ENCODE data around the gene EVL. TPM values are rescaled to one million over a fixed set of nuclear protein-coding genes. Genes with fewer than 3 reads are reported as not detected.

Gene EVL
- total RNA-seq, 6 experiments from 2014 or later, result 1.2 to 4.8 (median 2.0) TPM

- Mint-ChIP-seq H3K4me3 (no peak overlapping the region), H3K27ac (no peak overlapping the region), H3K36me3 (ENCODE audit: low read depth) (no peaks in the 10 kb centered on the region), H3K27me3 (ENCODE audit: insufficient read depth) (peaks cover 16% of the 10 kb centered on the region), H3K9me3 (no peaks in the 10 kb centered on the region), H3K4me1 (ENCODE audit: low read depth) (peaks cover 12% of the 10 kb centered on the region)
- no peak for DNase-seq
- TF ChIP-seq, protein P1, sequence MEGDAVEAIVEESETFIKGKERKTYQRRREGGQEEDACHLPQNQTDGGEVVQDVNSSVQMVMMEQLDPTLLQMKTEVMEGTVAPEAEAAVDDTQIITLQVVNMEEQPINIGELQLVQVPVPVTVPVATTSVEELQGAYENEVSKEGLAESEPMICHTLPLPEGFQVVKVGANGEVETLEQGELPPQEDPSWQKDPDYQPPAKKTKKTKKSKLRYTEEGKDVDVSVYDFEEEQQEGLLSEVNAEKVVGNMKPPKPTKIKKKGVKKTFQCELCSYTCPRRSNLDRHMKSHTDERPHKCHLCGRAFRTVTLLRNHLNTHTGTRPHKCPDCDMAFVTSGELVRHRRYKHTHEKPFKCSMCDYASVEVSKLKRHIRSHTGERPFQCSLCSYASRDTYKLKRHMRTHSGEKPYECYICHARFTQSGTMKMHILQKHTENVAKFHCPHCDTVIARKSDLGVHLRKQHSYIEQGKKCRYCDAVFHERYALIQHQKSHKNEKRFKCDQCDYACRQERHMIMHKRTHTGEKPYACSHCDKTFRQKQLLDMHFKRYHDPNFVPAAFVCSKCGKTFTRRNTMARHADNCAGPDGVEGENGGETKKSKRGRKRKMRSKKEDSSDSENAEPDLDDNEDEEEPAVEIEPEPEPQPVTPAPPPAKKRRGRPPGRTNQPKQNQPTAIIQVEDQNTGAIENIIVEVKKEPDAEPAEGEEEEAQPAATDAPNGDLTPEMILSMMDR (IDR thresholded peaks at IDR 0.05), result no peak
Measured at GRCh38 chr14:100047600-100047999, 17.6 kb upstream of the EVL start.

DNA sequence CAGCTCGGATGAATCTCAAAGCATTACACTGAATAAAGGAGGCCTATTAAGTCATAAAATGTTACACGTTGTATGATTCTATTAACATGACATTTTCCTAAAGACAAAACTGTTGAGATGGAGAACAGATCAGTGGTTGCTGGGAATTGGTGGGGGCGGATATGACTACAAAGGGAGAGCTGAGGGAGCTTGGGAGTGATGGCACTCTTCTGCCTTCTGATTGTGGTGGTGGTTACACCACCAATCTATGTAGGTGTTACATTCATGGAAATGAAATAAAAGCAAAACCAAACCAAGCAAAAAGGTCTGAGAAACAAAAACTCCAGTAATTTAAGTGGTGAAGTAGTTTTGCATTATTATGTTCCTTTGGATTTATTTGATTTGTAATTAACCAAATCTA lies 16.4 kb upstream of the EVL start:
- Mint-ChIP-seq H3K36me3 (ENCODE audit: low read depth) (no peaks in the 10 kb centered on the region), H3K4me1 (ENCODE audit: low read depth) (peaks cover 12% of the 10 kb centered on the region), H3K27me3 (ENCODE audit: insufficient read depth) (peaks cover 19% of the 10 kb centered on the region), H3K27ac (no peak overlapping the region), H3K4me3 (no peak overlapping the region), H3K9me3 (no peaks in the 10 kb centered on the region)
- TF ChIP-seq, protein P1 (IDR thresholded peaks at IDR 0.05), result no peak
- no peak for DNase-seq

GRCh38 chr14:100049220-100049619 lies 16.0 kb upstream of the EVL start:
- no peak overlapping the region for H3K27ac Mint-ChIP-seq
- no peak overlapping the region for H3K4me3 Mint-ChIP-seq
- H3K27me3 Mint-ChIP-seq (ENCODE audit: insufficient read depth), result peaks cover 19% of the 10 kb centered on the region
- TF ChIP-seq, protein P1 (IDR thresholded peaks at IDR 0.05), result no peak
- no peaks in the 10 kb centered on the region for H3K36me3 Mint-ChIP-seq (ENCODE audit: low read depth)
- H3K4me1 Mint-ChIP-seq (ENCODE audit: low read depth), result peaks cover 12% of the 10 kb centered on the region
- H3K9me3 Mint-ChIP-seq, result no peaks in the 10 kb centered on the region
- no peak for DNase-seq

DNA sequence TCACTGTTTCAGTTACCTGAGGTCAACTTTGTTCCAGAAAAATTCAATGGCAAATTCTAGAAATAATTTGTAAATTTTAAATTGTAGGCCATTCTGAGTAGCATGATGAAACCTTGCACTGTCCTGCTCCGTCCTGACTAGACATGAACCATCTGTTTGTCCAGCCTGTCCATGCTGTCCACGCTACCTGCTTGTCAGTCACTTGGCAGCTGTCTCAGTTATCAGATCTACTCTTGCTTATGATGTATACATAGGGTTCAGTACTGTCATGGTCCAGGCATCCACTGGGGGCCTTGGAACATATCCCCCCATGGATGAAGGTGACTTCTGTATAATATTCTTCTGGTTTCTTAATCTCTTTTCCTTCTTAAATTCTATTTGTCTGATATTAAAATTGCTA lies 14.1 kb upstream of the EVL start:
- no peaks in the 10 kb centered on the region for H3K9me3 Mint-ChIP-seq
- no peak overlapping the region for H3K27ac Mint-ChIP-seq
- DNase-seq, result no peak
- no peaks in the 10 kb centered on the region for H3K36me3 Mint-ChIP-seq (ENCODE audit: low read depth)
- no peak overlapping the region for H3K4me3 Mint-ChIP-seq
- H3K27me3 Mint-ChIP-seq (ENCODE audit: insufficient read depth), result peaks cover 18% of the 10 kb centered on the region
- TF ChIP-seq, protein P1 (IDR thresholded peaks at IDR 0.05), result no peak
- H3K4me1 Mint-ChIP-seq (ENCODE audit: low read depth), result peaks cover under 1% of the 10 kb centered on the region; the same call in 1 of the 2 replicates

GRCh38 chr14:100051543-100051942 lies 13.7 kb upstream of the EVL start:
- Mint-ChIP-seq H3K27ac (no peak overlapping the region), H3K27me3 (ENCODE audit: insufficient read depth) (peaks cover 18% of the 10 kb centered on the region)

More at GRCh38 chr14:100051543-100051942, 13.7 kb upstream of the EVL start:
- no peaks in the 10 kb centered on the region for H3K9me3 Mint-ChIP-seq
- no peaks in the 10 kb centered on the region for H3K4me1 Mint-ChIP-seq (ENCODE audit: low read depth)
- H3K36me3 Mint-ChIP-seq (ENCODE audit: low read depth), result no peaks in the 10 kb centered on the region
- TF ChIP-seq, protein P1 (IDR thresholded peaks at IDR 0.05), result no peak
- DNase-seq, result no peak
- no peak overlapping the region for H3K4me3 Mint-ChIP-seq
